Measurements from ENCODE around the gene KRTAP9-8. TPM values are rescaled to one million over a fixed set of nuclear protein-coding genes. Genes with fewer than 3 reads are reported as not detected.

Gene KRTAP9-8, protein sequence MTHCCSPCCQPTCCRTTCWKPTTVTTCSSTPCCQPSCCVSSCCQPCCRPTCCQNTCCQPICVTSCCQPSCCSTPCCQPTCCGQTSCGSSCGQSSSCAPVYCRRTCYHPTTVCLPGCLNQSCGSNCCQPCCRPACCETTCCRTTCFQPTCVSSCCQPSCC
- not detected in 5 replicates for total RNA-seq (2022; extraction: Qiagen RNA extraction; ENCODE audit: low read depth)

GRCh38 chr17:41237949-41238437 lies at the start of gene KRTAP9-8:
KRTAP9-8 (plus strand) TSS chr17:41237999; CDS start chr17:41238052, 53 bp downstream.

DNA sequence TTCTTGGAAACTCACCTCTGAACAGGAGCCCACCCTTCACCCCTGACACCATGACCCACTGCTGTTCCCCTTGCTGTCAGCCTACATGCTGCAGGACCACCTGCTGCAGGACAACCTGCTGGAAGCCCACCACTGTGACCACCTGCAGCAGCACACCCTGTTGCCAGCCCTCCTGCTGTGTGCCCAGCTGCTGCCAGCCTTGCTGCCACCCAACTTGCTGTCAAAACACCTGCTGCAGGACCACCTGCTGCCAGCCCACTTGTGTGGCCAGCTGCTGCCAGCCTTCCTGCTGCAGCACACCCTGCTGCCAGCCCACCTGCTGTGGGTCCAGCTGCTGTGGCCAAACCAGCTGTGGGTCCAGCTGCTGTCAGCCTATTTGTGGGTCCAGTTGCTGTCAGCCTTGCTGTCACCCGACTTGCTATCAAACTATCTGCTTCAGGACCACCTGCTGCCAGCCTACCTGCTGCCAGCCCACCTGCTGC lies 47.9 kb upstream of the KRTAP9-8 start, which contains the start of gene KRTAP9-1:
Gene KRTAP9-1 (plus strand): TSS at position 51 of the 482 bp plus-strand sequence. CDS start 0 bp downstream, at position 51.

DNA sequence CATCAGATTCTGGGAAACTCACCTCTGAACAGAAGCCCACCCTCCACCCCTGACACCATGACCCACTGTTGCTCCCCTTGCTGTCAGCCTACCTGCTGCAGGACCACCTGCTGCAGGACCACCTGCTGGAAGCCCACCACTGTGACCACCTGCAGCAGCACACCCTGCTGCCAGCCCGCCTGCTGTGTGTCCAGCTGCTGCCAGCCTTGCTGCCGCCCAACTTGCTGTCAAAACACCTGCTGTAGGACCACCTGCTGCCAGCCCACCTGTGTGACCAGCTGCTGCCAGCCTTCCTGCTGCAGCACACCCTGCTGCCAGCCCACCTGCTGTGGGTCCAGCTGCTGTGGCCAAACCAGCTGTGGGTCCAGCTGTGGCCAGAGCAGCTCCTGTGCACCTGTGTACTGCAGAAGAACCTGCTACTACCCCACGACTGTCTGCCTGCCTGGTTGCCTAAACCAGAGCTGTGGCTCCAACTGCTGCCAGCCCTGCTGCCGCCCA lies 11.2 kb upstream of the KRTAP9-8 start, which contains the start of gene KRTAP9-2:
Gene KRTAP9-2 (plus strand): TSS at position 51 of the 498 bp plus-strand sequence. CDS start 7 bp downstream, at position 58.

GRCh38 chr17:41232399-41233105 lies 5.2 kb upstream of the KRTAP9-8 start, which contains the start of gene KRTAP9-3:
KRTAP9-3 (plus strand) TSS chr17:41232449; CDS start chr17:41232502, 53 bp downstream.

GRCh38 chr17:41249637-41250240 lies 11.9 kb downstream of the KRTAP9-8 start, which contains the start of gene KRTAP9-4:
KRTAP9-4 (plus strand) TSS chr17:41249687; CDS start chr17:41249721, 34 bp downstream.

GRCh38 chr17:41255381-41256290 lies 17.8 kb downstream of the KRTAP9-8 start, which contains the start of gene KRTAP9-9:
KRTAP9-9 (plus strand) TSS chr17:41255384.

GRCh38 chr17:41265078-41265477 lies 27.3 kb downstream of the KRTAP9-8 start, which contains the start of gene KRTAP9-6:
KRTAP9-6 (plus strand) TSS chr17:41265378; CDS start chr17:41265378, 0 bp downstream.

GRCh38 chr17:41275648-41276190 lies 37.9 kb downstream of the KRTAP9-8 start, which contains the start of gene KRTAP9-7:
KRTAP9-7 (plus strand) TSS chr17:41275698; CDS start chr17:41275698, 0 bp downstream.

Other genes with a start within 250 kb of the KRTAP9-8 start
- not detected in 5 replicates for gene KRTAP3-3, start 243.8 kb upstream of the KRTAP9-8 start, total RNA-seq (2022; extraction: Qiagen RNA extraction; ENCODE audit: low read depth)
- gene KRTAP3-2, start 238.1 kb upstream of the KRTAP9-8 start, total RNA-seq (2022; extraction: Qiagen RNA extraction; ENCODE audit: low read depth) = 0.28 to 0.34 TPM (median 0.31 TPM) in 3 of 5 replicates, not detected in the others
- not detected in 5 replicates for gene KRTAP3-1, start 228.9 kb upstream of the KRTAP9-8 start, total RNA-seq (2022; extraction: Qiagen RNA extraction; ENCODE audit: low read depth)
- not detected in 5 replicates for gene KRTAP1-5, start 210.8 kb upstream of the KRTAP9-8 start, total RNA-seq (2022; extraction: Qiagen RNA extraction; ENCODE audit: low read depth)
- not detected in 5 replicates for gene KRTAP1-4, start 207.8 kb upstream of the KRTAP9-8 start, total RNA-seq (2022; extraction: Qiagen RNA extraction; ENCODE audit: low read depth)
- 0.15 TPM in 1 of 5 replicates, not detected in the others for gene KRTAP1-3, start 203.1 kb upstream of the KRTAP9-8 start, total RNA-seq (2022; extraction: Qiagen RNA extraction; ENCODE audit: low read depth)
- gene KRTAP1-1, start 196.5 kb upstream of the KRTAP9-8 start, total RNA-seq (2022; extraction: Qiagen RNA extraction; ENCODE audit: low read depth) = not detected in 5 replicates
- not detected in 5 replicates for gene KRTAP2-1, start 190.7 kb upstream of the KRTAP9-8 start, total RNA-seq (2022; extraction: Qiagen RNA extraction; ENCODE audit: low read depth)
- not detected in 5 replicates for gene KRTAP2-2, start 182.8 kb upstream of the KRTAP9-8 start, total RNA-seq (2022; extraction: Qiagen RNA extraction; ENCODE audit: low read depth)
- gene KRTAP2-3, start 177.9 kb upstream of the KRTAP9-8 start, total RNA-seq (2022; extraction: Qiagen RNA extraction; ENCODE audit: low read depth) = not detected in 5 replicates
- not detected in 5 replicates for gene KRTAP2-4, start 172.1 kb upstream of the KRTAP9-8 start, total RNA-seq (2022; extraction: Qiagen RNA extraction; ENCODE audit: low read depth)
- gene KRTAP4-7, start 153.8 kb upstream of the KRTAP9-8 start, total RNA-seq (2022; extraction: Qiagen RNA extraction; ENCODE audit: low read depth) = not detected in 5 replicates
- gene KRTAP4-8, start 139.9 kb upstream of the KRTAP9-8 start, total RNA-seq (2022; extraction: Qiagen RNA extraction; ENCODE audit: low read depth) = not detected in 5 replicates
- gene KRTAP4-16, start 135.8 kb upstream of the KRTAP9-8 start, total RNA-seq (2022; extraction: Qiagen RNA extraction; ENCODE audit: low read depth) = not detected in 5 replicates
- gene KRTAP4-9, start 132.6 kb upstream of the KRTAP9-8 start, total RNA-seq (2022; extraction: Qiagen RNA extraction; ENCODE audit: low read depth) = not detected in 5 replicates
- not detected in 5 replicates for gene KRTAP4-11, start 119.6 kb upstream of the KRTAP9-8 start, total RNA-seq (2022; extraction: Qiagen RNA extraction; ENCODE audit: low read depth)
- not detected in 5 replicates for gene KRTAP4-12, start 113.8 kb upstream of the KRTAP9-8 start, total RNA-seq (2022; extraction: Qiagen RNA extraction; ENCODE audit: low read depth)
- not detected in 5 replicates for gene KRTAP4-6, start 97.5 kb upstream of the KRTAP9-8 start, total RNA-seq (2022; extraction: Qiagen RNA extraction; ENCODE audit: low read depth)
- not detected in 5 replicates for gene KRTAP4-5, start 88.2 kb upstream of the KRTAP9-8 start, total RNA-seq (2022; extraction: Qiagen RNA extraction; ENCODE audit: low read depth)
- gene KRTAP4-4, start 77.3 kb upstream of the KRTAP9-8 start, total RNA-seq (2022; extraction: Qiagen RNA extraction; ENCODE audit: low read depth) = not detected in 5 replicates
- not detected in 5 replicates for gene KRTAP4-3, start 69.8 kb upstream of the KRTAP9-8 start, total RNA-seq (2022; extraction: Qiagen RNA extraction; ENCODE audit: low read depth)
- gene KRTAP4-2, start 59.8 kb upstream of the KRTAP9-8 start, total RNA-seq (2022; extraction: Qiagen RNA extraction; ENCODE audit: low read depth) = not detected in 5 replicates
- 0.20 to 0.22 TPM in 2 of 5 replicates, not detected in the others for gene KRTAP4-1, start 53.1 kb upstream of the KRTAP9-8 start, total RNA-seq (2022; extraction: Qiagen RNA extraction; ENCODE audit: low read depth)
- gene KRTAP9-1, start 48.1 kb upstream of the KRTAP9-8 start, total RNA-seq (2022; extraction: Qiagen RNA extraction; ENCODE audit: low read depth) = not detected in 5 replicates
- gene KRTAP9-2, start 11.4 kb upstream of the KRTAP9-8 start, total RNA-seq (2022; extraction: Qiagen RNA extraction; ENCODE audit: low read depth) = not detected in 5 replicates
- not detected in 5 replicates for gene KRTAP9-3, start 5.5 kb upstream of the KRTAP9-8 start, total RNA-seq (2022; extraction: Qiagen RNA extraction; ENCODE audit: low read depth)
- gene KRTAP9-4, start 11.7 kb downstream of the KRTAP9-8 start, total RNA-seq (2022; extraction: Qiagen RNA extraction; ENCODE audit: low read depth) = not detected in 5 replicates
- not detected in 5 replicates for gene KRTAP9-9, start 17.4 kb downstream of the KRTAP9-8 start, total RNA-seq (2022; extraction: Qiagen RNA extraction; ENCODE audit: low read depth)
- gene KRTAP9-6, start 27.4 kb downstream of the KRTAP9-8 start, total RNA-seq (2022; extraction: Qiagen RNA extraction; ENCODE audit: low read depth) = not detected in 5 replicates
- gene KRTAP9-7, start 37.7 kb downstream of the KRTAP9-8 start, total RNA-seq (2022; extraction: Qiagen RNA extraction; ENCODE audit: low read depth) = not detected in 5 replicates
- not detected in 5 replicates for gene KRTAP29-1, start 64.9 kb downstream of the KRTAP9-8 start, total RNA-seq (2022; extraction: Qiagen RNA extraction; ENCODE audit: low read depth)
- not detected in 5 replicates for gene KRTAP16-1, start 71.3 kb downstream of the KRTAP9-8 start, total RNA-seq (2022; extraction: Qiagen RNA extraction; ENCODE audit: low read depth)
- gene KRTAP17-1, start 77.7 kb downstream of the KRTAP9-8 start, total RNA-seq (2022; extraction: Qiagen RNA extraction; ENCODE audit: low read depth) = not detected in 5 replicates
- gene KRT33A, start 112.8 kb downstream of the KRTAP9-8 start, total RNA-seq (2022; extraction: Qiagen RNA extraction; ENCODE audit: low read depth) = not detected in 5 replicates
- gene KRT33B, start 131.8 kb downstream of the KRTAP9-8 start, total RNA-seq (2022; extraction: Qiagen RNA extraction; ENCODE audit: low read depth) = not detected in 5 replicates
- 0.37 to 0.73 TPM (median 0.45 TPM) in 5 replicates for gene KRT34, start 144.3 kb downstream of the KRTAP9-8 start, total RNA-seq (2022; extraction: Qiagen RNA extraction; ENCODE audit: low read depth)
- 0.08 TPM in 1 of 5 replicates, not detected in the others for gene KRT31, start 159.6 kb downstream of the KRTAP9-8 start, total RNA-seq (2022; extraction: Qiagen RNA extraction; ENCODE audit: low read depth)
- not detected in 5 replicates for gene KRT37, start 186.6 kb downstream of the KRTAP9-8 start, total RNA-seq (2022; extraction: Qiagen RNA extraction; ENCODE audit: low read depth)
- not detected in 5 replicates for gene KRT38, start 203.0 kb downstream of the KRTAP9-8 start, total RNA-seq (2022; extraction: Qiagen RNA extraction; ENCODE audit: low read depth)
- 0.13 TPM in 1 of 5 replicates, not detected in the others for gene KRT32, start 229.4 kb downstream of the KRTAP9-8 start, total RNA-seq (2022; extraction: Qiagen RNA extraction; ENCODE audit: low read depth)
- gene KRT35, start 243.2 kb downstream of the KRTAP9-8 start, total RNA-seq (2022; extraction: Qiagen RNA extraction; ENCODE audit: low read depth) = not detected in 5 replicates